HL-60 (cell line): ENCODE data around the gene TRIP10.
"Not testable (repeated sequence)": the region's sequence is repeated elsewhere in the genome, so short reads cannot be mapped to it uniquely, and the experiment has no call there.

Experiments used
- GABPA ChIP-seq: IDR thresholded peaks from 2 replicates; pipeline ENCODE4 v1.6.1; 2012; ENCODE audit warnings: low read depth
- POLR2AphosphoS5 ChIP-seq: IDR thresholded peaks from 2 replicates; pipeline ENCODE4 v1.6.1; 2012; ENCODE audit warnings: low read depth
- SPI1 ChIP-seq: IDR thresholded peaks from 2 replicates; pipeline ENCODE4 v1.6.1; 2012; ENCODE audit warnings: low read depth, mild to moderate bottlenecking, borderline replicate concordance
- TF ChIP-seq, protein P1 (sequence below): IDR thresholded peaks from one replicate; pipeline ENCODE4 v1.5.1; 2011; ENCODE audit warnings: low read length, control low read depth, inconsistent platforms; ENCODE audit not compliant: insufficient read depth
- TF ChIP-seq, protein P2 (sequence below): IDR thresholded peaks from 2 replicates; pipeline ENCODE4 v1.6.1; 2012; ENCODE audit warnings: low read depth; ENCODE audit not compliant: insufficient replicate concordance

DNA sequence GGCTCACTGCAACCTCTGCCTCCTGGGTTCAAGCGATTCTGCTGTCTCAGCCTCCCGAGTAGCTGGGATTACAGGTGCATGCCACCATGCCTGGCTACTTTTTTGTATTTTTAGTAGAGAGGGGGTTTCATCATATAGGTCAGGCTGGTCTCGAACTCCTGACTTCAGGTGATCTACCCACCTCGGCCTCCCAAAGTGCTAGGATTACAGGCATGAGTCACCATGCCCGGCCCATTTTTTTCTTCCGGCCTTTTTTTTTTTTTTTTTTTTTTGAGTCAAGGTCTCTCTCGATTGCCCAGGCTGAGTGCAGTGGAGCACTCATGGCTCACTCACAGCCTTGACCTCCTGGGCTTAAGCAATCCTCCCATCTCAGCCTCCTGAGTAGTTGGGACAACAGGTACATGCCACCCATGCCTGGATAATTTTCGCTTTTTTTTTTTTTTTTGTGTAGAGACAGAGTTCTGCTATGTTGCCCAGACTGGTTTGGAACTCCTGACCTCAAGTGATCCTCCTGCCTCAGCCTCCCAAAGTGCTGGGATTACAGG is 22.8 kb downstream of the TRIP10 start:
- TF ChIP-seq, protein P1, sequence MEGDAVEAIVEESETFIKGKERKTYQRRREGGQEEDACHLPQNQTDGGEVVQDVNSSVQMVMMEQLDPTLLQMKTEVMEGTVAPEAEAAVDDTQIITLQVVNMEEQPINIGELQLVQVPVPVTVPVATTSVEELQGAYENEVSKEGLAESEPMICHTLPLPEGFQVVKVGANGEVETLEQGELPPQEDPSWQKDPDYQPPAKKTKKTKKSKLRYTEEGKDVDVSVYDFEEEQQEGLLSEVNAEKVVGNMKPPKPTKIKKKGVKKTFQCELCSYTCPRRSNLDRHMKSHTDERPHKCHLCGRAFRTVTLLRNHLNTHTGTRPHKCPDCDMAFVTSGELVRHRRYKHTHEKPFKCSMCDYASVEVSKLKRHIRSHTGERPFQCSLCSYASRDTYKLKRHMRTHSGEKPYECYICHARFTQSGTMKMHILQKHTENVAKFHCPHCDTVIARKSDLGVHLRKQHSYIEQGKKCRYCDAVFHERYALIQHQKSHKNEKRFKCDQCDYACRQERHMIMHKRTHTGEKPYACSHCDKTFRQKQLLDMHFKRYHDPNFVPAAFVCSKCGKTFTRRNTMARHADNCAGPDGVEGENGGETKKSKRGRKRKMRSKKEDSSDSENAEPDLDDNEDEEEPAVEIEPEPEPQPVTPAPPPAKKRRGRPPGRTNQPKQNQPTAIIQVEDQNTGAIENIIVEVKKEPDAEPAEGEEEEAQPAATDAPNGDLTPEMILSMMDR: not testable (repeated sequence)
- TF ChIP-seq POLR2AphosphoS5, GABPA, SPI1: not testable (repeated sequence)
- TF ChIP-seq, protein P2, sequence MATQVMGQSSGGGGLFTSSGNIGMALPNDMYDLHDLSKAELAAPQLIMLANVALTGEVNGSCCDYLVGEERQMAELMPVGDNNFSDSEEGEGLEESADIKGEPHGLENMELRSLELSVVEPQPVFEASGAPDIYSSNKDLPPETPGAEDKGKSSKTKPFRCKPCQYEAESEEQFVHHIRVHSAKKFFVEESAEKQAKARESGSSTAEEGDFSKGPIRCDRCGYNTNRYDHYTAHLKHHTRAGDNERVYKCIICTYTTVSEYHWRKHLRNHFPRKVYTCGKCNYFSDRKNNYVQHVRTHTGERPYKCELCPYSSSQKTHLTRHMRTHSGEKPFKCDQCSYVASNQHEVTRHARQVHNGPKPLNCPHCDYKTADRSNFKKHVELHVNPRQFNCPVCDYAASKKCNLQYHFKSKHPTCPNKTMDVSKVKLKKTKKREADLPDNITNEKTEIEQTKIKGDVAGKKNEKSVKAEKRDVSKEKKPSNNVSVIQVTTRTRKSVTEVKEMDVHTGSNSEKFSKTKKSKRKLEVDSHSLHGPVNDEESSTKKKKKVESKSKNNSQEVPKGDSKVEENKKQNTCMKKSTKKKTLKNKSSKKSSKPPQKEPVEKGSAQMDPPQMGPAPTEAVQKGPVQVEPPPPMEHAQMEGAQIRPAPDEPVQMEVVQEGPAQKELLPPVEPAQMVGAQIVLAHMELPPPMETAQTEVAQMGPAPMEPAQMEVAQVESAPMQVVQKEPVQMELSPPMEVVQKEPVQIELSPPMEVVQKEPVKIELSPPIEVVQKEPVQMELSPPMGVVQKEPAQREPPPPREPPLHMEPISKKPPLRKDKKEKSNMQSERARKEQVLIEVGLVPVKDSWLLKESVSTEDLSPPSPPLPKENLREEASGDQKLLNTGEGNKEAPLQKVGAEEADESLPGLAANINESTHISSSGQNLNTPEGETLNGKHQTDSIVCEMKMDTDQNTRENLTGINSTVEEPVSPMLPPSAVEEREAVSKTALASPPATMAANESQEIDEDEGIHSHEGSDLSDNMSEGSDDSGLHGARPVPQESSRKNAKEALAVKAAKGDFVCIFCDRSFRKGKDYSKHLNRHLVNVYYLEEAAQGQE: not testable (repeated sequence)
